Measurements from ENCODE around the gene PRTN3. TPM values are rescaled to one million over a fixed set of nuclear protein-coding genes. Genes with fewer than 3 reads are reported as not detected.

PRTN3 gene
- total and polyA plus RNA-seq, 4 donors: 0.17 to 225 (median 1.7) TPM

DNA sequence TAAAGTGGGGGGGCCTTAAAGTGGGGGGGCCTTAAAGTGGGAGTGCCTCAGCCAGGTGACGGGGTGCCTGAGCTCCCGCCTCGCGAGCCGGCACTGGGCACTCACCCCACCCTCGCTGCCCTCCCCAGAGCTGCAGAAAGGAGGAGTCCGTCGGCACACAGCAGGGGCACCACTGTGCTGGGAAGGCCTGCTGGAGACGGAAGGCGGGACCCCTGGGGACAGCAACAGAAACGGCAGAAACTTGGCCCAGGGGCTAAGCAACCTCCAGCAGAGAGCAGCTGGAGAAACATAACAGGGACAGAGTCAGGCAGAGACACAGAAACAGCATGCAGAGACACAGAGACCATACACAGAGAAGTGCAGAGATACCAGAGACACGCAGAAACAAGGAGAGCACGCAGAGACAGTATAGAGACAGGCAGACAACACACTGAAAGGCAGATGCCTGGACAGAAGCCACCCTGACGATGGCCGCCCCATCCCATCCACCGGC lies 26.5 kb downstream of the PRTN3 start:
- peaks cover 0 to 32% (median 9%) of the 10 kb centered on the region in 4 donors for H3K36me3 ChIP-seq (ENCODE audit: control insufficient read depth in 4 of 4, insufficient read depth in 3 of 4, low read depth in 1 of 4, low read length in 3 of 4)
- DNase-seq (ENCODE audit: low spot score): no peak
- no peaks in the 10 kb centered on the region for H3K9me3 ChIP-seq (ENCODE audit: control insufficient read depth in 4 of 4, low read length in 3 of 4)
- no peak overlapping the region for H3K9ac ChIP-seq (ENCODE audit: low read depth in 1 of 2, low read length in 2 of 2)
- peaks cover 0 to 13% (median 6%) of the 10 kb centered on the region in 4 donors for H3K4me1 ChIP-seq (ENCODE audit: control insufficient read depth in 4 of 4, insufficient read depth in 4 of 4, low read length in 3 of 4)
- H3K27me3 ChIP-seq (ENCODE audit: control insufficient read depth in 4 of 4, insufficient read depth in 4 of 4, low read length in 3 of 4): no peaks in the 10 kb centered on the region
- no peak overlapping the region for H3K27ac ChIP-seq (ENCODE audit: low read depth in 1 of 2, low read length in 2 of 2)
- WGBS: 89% methylated on average over 16 of the region's 16 CpGs
- TF ChIP-seq, protein P1, sequence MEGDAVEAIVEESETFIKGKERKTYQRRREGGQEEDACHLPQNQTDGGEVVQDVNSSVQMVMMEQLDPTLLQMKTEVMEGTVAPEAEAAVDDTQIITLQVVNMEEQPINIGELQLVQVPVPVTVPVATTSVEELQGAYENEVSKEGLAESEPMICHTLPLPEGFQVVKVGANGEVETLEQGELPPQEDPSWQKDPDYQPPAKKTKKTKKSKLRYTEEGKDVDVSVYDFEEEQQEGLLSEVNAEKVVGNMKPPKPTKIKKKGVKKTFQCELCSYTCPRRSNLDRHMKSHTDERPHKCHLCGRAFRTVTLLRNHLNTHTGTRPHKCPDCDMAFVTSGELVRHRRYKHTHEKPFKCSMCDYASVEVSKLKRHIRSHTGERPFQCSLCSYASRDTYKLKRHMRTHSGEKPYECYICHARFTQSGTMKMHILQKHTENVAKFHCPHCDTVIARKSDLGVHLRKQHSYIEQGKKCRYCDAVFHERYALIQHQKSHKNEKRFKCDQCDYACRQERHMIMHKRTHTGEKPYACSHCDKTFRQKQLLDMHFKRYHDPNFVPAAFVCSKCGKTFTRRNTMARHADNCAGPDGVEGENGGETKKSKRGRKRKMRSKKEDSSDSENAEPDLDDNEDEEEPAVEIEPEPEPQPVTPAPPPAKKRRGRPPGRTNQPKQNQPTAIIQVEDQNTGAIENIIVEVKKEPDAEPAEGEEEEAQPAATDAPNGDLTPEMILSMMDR (IDR thresholded peaks at IDR 0.05; ENCODE audit: low read depth, low read length, missing input control): no peak
- TF ChIP-seq SP1 (IDR thresholded peaks at IDR 0.05) (no peak), FOXA2 (IDR thresholded peaks at IDR 0.05) (no peak), RXRA (IDR thresholded peaks at IDR 0.05) (no peak), RAD21 (IDR thresholded peaks at IDR 0.05) (no peak), REST (IDR thresholded peaks at IDR 0.05) (no peak), YY1 (IDR thresholded peaks at IDR 0.05) (no peak), TAF1 (conservative IDR thresholded peaks at IDR 0.05) (no peak), HNF4A (conservative IDR thresholded peaks at IDR 0.05) (no peak), JUND (IDR thresholded peaks at IDR 0.05) (no peak), GABPA (IDR thresholded peaks at IDR 0.05 in 1 of 2, conservative IDR thresholded peaks at IDR 0.05 in 1 of 2) (no peak), EGR1 (IDR thresholded peaks at IDR 0.05; ENCODE audit: low read depth in 2 of 2) (no peak), NR2F2 (IDR thresholded peaks at IDR 0.05) (no peak), HNF4G (IDR thresholded peaks at IDR 0.05) (no peak)
- TF ChIP-seq, protein P2, sequence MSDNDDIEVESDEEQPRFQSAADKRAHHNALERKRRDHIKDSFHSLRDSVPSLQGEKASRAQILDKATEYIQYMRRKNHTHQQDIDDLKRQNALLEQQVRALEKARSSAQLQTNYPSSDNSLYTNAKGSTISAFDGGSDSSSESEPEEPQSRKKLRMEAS (IDR thresholded peaks at IDR 0.05): no peak
- TF ChIP-seq, protein P3, sequence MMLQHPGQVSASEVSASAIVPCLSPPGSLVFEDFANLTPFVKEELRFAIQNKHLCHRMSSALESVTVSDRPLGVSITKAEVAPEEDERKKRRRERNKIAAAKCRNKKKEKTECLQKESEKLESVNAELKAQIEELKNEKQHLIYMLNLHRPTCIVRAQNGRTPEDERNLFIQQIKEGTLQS (IDR thresholded peaks at IDR 0.05): no peak
- TF ChIP-seq, protein P4, sequence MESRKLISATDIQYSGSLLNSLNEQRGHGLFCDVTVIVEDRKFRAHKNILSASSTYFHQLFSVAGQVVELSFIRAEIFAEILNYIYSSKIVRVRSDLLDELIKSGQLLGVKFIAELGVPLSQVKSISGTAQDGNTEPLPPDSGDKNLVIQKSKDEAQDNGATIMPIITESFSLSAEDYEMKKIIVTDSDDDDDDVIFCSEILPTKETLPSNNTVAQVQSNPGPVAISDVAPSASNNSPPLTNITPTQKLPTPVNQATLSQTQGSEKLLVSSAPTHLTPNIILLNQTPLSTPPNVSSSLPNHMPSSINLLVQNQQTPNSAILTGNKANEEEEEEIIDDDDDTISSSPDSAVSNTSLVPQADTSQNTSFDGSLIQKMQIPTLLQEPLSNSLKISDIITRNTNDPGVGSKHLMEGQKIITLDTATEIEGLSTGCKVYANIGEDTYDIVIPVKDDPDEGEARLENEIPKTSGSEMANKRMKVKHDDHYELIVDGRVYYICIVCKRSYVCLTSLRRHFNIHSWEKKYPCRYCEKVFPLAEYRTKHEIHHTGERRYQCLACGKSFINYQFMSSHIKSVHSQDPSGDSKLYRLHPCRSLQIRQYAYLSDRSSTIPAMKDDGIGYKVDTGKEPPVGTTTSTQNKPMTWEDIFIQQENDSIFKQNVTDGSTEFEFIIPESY (IDR thresholded peaks at IDR 0.05): no peak
- H3K4me3 ChIP-seq (ENCODE audit: low read depth in 1 of 3, low read length in 3 of 3): no peak overlapping the region

Measured in liver (tissue), 9 donors.